ENCODE results near the gene TAF6L.

DNA sequence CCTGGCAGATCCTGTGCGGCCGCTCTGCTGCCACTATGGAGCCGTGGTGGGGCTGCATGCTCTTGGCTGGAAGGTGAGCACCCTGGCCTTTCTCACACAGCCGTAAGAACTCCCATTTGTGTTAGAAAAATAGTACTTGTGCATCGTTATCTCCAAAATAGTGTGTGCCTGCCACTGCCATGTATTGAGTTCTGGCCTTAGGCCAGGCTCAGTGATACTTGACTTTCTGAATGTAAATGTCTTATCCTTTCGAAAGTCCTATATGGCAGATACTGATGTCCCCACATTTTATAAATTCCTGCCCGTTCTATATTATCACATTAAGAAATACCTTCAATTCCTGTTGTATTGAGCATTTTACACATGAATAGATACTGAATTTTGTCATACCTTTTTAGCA, 11.6 kb downstream of the TAF6L start:
- TF ChIP-seq, protein P1, sequence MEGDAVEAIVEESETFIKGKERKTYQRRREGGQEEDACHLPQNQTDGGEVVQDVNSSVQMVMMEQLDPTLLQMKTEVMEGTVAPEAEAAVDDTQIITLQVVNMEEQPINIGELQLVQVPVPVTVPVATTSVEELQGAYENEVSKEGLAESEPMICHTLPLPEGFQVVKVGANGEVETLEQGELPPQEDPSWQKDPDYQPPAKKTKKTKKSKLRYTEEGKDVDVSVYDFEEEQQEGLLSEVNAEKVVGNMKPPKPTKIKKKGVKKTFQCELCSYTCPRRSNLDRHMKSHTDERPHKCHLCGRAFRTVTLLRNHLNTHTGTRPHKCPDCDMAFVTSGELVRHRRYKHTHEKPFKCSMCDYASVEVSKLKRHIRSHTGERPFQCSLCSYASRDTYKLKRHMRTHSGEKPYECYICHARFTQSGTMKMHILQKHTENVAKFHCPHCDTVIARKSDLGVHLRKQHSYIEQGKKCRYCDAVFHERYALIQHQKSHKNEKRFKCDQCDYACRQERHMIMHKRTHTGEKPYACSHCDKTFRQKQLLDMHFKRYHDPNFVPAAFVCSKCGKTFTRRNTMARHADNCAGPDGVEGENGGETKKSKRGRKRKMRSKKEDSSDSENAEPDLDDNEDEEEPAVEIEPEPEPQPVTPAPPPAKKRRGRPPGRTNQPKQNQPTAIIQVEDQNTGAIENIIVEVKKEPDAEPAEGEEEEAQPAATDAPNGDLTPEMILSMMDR (optimal IDR thresholded peaks at IDR 0.05 in 1 of 3, IDR thresholded peaks at IDR 0.05 in 1 of 3, conservative IDR thresholded peaks at IDR 0.05 in 1 of 3; ENCODE audit: extremely low read depth in 1 of 3, insufficient read depth in 2 of 3, low read length in 3 of 3) = no peak
- TF ChIP-seq EZH2 (IDR thresholded peaks at IDR 0.05; ENCODE audit: low read length) = no peak

Measured in keratinocyte (primary cell).